Lung (tissue), 12 donors: ENCODE data around the gene SCN4A. TPM values are rescaled to one million over a fixed set of nuclear protein-coding genes. Genes with fewer than 3 reads are reported as not detected.
A peak's percentile ranks its signal among the peaks of the same experiment; 100 is the strongest.

Experiments
- ATAC-seq: fragments of 200-7000 bp; cut with Tn5 transposase; one replicate; pipeline ENCODE4 v1.9.1; 2020; ENCODE audit warnings: moderate number of reproducible peaks; ENCODE audit not compliant: insufficient read depth, low FRiP score
- DNase-seq, 3 donors: peaks; one replicate each; pipeline ENCODE4 v3.0.0-alpha.2; 2013 to 2017
- H3K27ac ChIP-seq, 2 donors: one replicate each; pipeline ENCODE4 v1.5.1; 2013; ENCODE audit warnings: mild to moderate bottlenecking in 2 of 2, moderate library complexity in 2 of 2, control low read depth in 1 of 2, inconsistent platforms in 1 of 2, low read depth in 1 of 2, low read length in 1 of 2
- H3K27me3 ChIP-seq, 3 donors: one replicate each; pipeline ENCODE4 v1.5.1; 2013; ENCODE audit warnings: low read length in 2 of 3; ENCODE audit not compliant: control insufficient read depth in 3 of 3, insufficient read depth in 3 of 3
- H3K36me3 ChIP-seq, 4 donors: one replicate each; pipeline ENCODE4 v1.5.1; 2013; ENCODE audit warnings: low read length in 4 of 4, mild to moderate bottlenecking in 1 of 4, moderate library complexity in 1 of 4; ENCODE audit not compliant: control insufficient read depth in 4 of 4, insufficient read depth in 4 of 4
- H3K4me1 ChIP-seq, 5 donors: one replicate each; pipeline ENCODE4 v1.5.1; 2013; ENCODE audit warnings: low read length in 5 of 5, mild to moderate bottlenecking in 2 of 5, moderate library complexity in 1 of 5; ENCODE audit not compliant: control insufficient read depth in 5 of 5, insufficient read depth in 5 of 5
- H3K4me3 ChIP-seq: one replicate; pipeline ENCODE4 v1.5.1; 2013; ENCODE audit warnings: mild to moderate bottlenecking, control low read depth, moderate library complexity
- H3K9ac ChIP-seq, 2 donors: one replicate each; pipeline ENCODE4 v1.5.1; 2013; ENCODE audit warnings: low read length in 2 of 2, control low read depth in 1 of 2; ENCODE audit not compliant: insufficient read depth in 1 of 2
- H3K9me3 ChIP-seq, 4 donors: one replicate each; pipeline ENCODE4 v1.5.1; 2013; ENCODE audit warnings: low read length in 3 of 4, mild to moderate bottlenecking in 1 of 4, moderate library complexity in 1 of 4; ENCODE audit not compliant: control insufficient read depth in 4 of 4, insufficient read depth in 3 of 4
- WGBS, 2 donors: extraction: QIAGEN DNeasy Blood & Tissue Kit; methylation state at CpG; one replicate each; pipeline ENCODE4 v1.1.7; 2013; 5-methylcytosine and 5-hydroxymethylcytosine counted together
- polyA plus RNA-seq, 2 donors: library from polyadenylated mRNA; stranded (reverse); fragments of 200-250 nt; gene quantifications; one replicate each; pipeline ENCODE4 v1.2.1, GENCODE V29; 2013
- total RNA-seq, 2 donors: library from RNA; depleted of rRNA in 1 of 2; stranded (reverse); fragments of >200 nt in 1 of 2; gene quantifications; one replicate each; pipeline ENCODE4 v1.2.1, GENCODE V29; 2014 to 2021
- TF ChIP-seq, protein P1 (sequence below): IDR thresholded peaks from 2 replicates; pipeline ENCODE4 v1.5.1; 2012; ENCODE audit warnings: mild to moderate bottlenecking; ENCODE audit errors: control extremely low read depth, extremely low read depth
- donor health status: control.
- donor health status: control.
- donor health status: Bipolar disorder and iron deficiency.
- donor health status: healthy.
- donor health status: DM: yes; HTN: yes; CAD: no.

Gene SCN4A
- total and polyA plus RNA-seq, 4 donors: 0.11 to 0.49 (median 0.22) TPM

DNA sequence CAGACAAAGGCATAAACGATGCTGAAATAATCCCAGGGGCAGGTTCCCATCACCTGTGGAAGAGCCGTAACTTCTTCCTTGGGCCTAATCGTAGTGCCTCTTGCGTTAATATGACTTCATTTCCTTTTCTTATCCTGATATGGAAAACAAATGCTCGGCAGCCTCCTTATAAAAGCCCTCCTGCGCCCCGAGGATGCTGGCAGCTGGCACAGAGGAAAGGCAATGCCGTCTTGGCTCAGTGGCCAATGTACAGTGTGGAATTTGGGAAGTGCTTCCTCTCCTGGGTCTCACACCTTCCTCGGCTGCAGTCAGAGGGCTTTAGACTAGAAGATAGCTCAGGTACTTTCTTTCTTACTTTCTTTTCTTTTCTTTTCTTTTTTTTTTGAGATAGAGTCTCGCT, 3.4 kb downstream of the SCN4A start:
- H3K4me3 ChIP-seq: no peak overlapping the region
- no peaks in the 10 kb centered on the region for H3K9me3 ChIP-seq
- H3K27me3 ChIP-seq: no peaks in the 10 kb centered on the region
- H3K9ac ChIP-seq: no peak overlapping the region
- no peaks in the 10 kb centered on the region for H3K36me3 ChIP-seq
- ATAC-seq (no peak), DNase-seq (no peak)
- no peak overlapping the region for H3K27ac ChIP-seq
- WGBS, 2 donors: 65 to 68% methylated on average over 10 of the region's 10 CpGs
- H3K4me1 ChIP-seq: no peaks in the 10 kb centered on the region
- TF ChIP-seq, protein P1, sequence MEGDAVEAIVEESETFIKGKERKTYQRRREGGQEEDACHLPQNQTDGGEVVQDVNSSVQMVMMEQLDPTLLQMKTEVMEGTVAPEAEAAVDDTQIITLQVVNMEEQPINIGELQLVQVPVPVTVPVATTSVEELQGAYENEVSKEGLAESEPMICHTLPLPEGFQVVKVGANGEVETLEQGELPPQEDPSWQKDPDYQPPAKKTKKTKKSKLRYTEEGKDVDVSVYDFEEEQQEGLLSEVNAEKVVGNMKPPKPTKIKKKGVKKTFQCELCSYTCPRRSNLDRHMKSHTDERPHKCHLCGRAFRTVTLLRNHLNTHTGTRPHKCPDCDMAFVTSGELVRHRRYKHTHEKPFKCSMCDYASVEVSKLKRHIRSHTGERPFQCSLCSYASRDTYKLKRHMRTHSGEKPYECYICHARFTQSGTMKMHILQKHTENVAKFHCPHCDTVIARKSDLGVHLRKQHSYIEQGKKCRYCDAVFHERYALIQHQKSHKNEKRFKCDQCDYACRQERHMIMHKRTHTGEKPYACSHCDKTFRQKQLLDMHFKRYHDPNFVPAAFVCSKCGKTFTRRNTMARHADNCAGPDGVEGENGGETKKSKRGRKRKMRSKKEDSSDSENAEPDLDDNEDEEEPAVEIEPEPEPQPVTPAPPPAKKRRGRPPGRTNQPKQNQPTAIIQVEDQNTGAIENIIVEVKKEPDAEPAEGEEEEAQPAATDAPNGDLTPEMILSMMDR: no peak

DNA sequence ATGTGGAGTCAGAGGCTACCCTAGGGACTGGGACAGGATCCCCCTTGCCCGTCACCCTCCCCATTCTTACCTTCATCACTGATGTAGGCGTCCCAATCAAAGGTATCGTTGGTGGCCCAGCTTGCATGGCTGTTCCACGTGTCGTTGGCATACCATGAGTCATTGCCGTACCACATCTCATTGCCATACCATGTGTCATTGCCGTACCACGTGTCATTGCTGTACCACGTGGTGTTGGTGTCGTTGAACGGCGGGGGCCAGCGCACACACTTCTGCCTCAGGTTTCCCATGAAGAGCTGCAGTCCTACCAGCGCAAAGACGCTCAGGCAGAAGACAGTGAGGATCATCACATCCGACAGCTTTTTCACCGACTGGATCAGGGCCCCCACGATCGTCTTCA, 4.8 kb downstream of the SCN4A start:
- H3K4me3 ChIP-seq: no peak overlapping the region
- ATAC-seq (no peak), DNase-seq (no peak)
- no peaks in the 10 kb centered on the region for H3K27me3 ChIP-seq
- no peaks in the 10 kb centered on the region for H3K4me1 ChIP-seq
- H3K27ac ChIP-seq: no peak overlapping the region
- H3K36me3 ChIP-seq: no peaks in the 10 kb centered on the region
- H3K9me3 ChIP-seq: no peaks in the 10 kb centered on the region
- TF ChIP-seq, protein P1: no peak
- no peak overlapping the region for H3K9ac ChIP-seq
- 91 to 93% methylated on average over 19 of the region's 19 CpGs for WGBS, 2 donors

DNA sequence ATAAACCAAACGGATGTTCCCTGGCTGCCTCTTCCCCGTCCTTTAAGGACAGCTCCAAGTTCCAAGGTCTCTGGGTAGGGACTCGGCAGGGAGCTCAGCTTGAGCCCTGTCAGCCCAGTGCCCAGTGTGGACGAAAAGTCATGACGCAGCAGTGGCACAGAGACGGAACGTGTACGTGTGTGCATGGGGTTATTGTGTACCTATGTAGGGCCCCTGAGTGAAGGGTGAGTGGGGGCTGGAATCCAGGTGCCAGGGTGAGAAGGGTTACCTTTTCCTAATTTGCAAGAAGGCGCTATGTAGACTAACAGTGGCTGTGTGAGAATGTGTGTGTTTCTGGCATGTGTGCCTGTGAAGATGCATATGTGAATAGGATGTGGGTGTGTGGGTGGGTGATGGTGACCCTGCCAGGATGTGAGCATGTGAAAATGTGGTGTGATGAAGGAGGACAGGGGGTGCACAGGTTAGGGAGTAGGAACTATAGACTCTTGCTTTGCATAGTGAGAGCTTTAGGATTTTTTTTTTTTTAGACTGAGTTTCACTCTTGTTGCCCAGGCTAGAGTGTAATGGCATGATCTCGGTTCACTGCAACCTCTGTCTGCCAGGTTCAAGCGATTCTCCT, 6.0 kb downstream of the SCN4A start:
- 82 to 89% methylated on average over 11 of the region's 11 CpGs for WGBS, 2 donors
- no peak overlapping the region for H3K27ac ChIP-seq
- H3K4me1 ChIP-seq: no peaks in the 10 kb centered on the region
- no peak overlapping the region for H3K9ac ChIP-seq
- ATAC-seq (no peak), DNase-seq (no peak)
- H3K27me3 ChIP-seq: no peaks in the 10 kb centered on the region
- TF ChIP-seq, protein P1: no peak
- no peak overlapping the region for H3K4me3 ChIP-seq
- no peaks in the 10 kb centered on the region for H3K9me3 ChIP-seq
- H3K36me3 ChIP-seq: no peaks in the 10 kb centered on the region

DNA sequence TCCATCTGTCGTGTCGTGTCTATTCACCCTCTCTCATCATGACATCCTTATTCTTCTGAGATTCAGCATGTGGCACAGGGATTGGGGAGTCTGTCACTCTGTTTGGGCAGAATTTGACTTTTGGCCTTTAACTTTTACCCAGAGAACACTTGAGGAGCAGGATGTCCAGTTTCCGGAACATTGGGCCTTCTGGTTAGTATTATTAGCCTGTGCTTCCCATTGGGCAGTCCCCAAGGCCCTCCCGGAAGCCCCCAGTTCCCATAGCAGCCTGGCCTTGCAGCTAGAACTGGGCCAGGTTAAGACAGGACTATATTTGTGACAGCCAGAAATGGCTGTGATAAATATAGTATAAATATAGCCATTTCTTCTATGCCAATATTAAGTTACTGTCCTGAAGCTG, 9.6 kb downstream of the SCN4A start:
- WGBS, 2 donors: 85 to 88% methylated on average over 4 of the region's 4 CpGs

More for the DNA sequence above, 9.6 kb downstream of the SCN4A start:
- no peak overlapping the region for H3K4me3 ChIP-seq
- no peak for ATAC-seq
- H3K4me1 ChIP-seq: peaks cover 0 to 4% (median 0%) of the 10 kb centered on the region in 5 donors
- no peaks in the 10 kb centered on the region for H3K27me3 ChIP-seq
- TF ChIP-seq, protein P1: no peak
- H3K9ac ChIP-seq: no peak overlapping the region
- H3K9me3 ChIP-seq: no peaks in the 10 kb centered on the region
- DNase-seq: no peak
- no peaks in the 10 kb centered on the region for H3K36me3 ChIP-seq
- H3K27ac ChIP-seq: peak overlapping the region in 1 of 2 donors; percentile 65
